Colonic mucosa (tissue), 4 donors: ENCODE results near the gene IP6K1. TPM values are rescaled to one million over a fixed set of nuclear protein-coding genes. Genes with fewer than 3 reads are reported as not detected.
"Not testable (repeated sequence)": the region's sequence is repeated elsewhere in the genome, so short reads cannot be mapped to it uniquely, and the experiment has no call there.

Experiments
- DNase-seq: peaks from one replicate; pipeline ENCODE4 v3.0.0-alpha.2; 2020
- H3K27ac ChIP-seq: fragments of 200-600 bp; one replicate; pipeline ENCODE4 v1.8.0; 2021
- H3K27me3 ChIP-seq: fragments of 200-600 bp; one replicate; pipeline ENCODE4 v1.8.0; 2021
- H3K36me3 ChIP-seq: fragments of 200-600 bp; one replicate; pipeline ENCODE4 v1.8.0; 2021
- H3K4me1 ChIP-seq: fragments of 200-600 bp; one replicate; pipeline ENCODE4 v1.8.0; 2021; ENCODE audit warnings: mild to moderate bottlenecking
- H3K4me3 ChIP-seq: fragments of 200-600 bp; one replicate; pipeline ENCODE4 v1.8.0; 2021
- H3K9ac ChIP-seq, 2 donors: one replicate each; pipeline ENCODE4 v1.7.0; 2013; ENCODE audit warnings: control low read depth in 2 of 2, low read depth in 2 of 2, low read length in 2 of 2
- H3K9me3 ChIP-seq: fragments of 200-600 bp; one replicate; pipeline ENCODE4 v1.8.0; 2021
- CTCF ChIP-seq: fragments of 200-600 bp; IDR thresholded peaks from one replicate; pipeline ENCODE4 v1.8.0; 2022; ENCODE audit warnings: antibody characterized with exemption, mild to moderate bottlenecking
- intact Hi-C: fragments of 100-400 bp; cut with DNase I; formaldehyde crosslinking; loops from one replicate; pipeline ENCODE4 v1.14.1; 2022
- total RNA-seq, 2 donors: library from RNA; stranded (reverse); fragmentation: NEBNext Ultra II Directional in 1 of 2; extraction: Animal tissue kit (Norgen Biotek cat#: 25700) in 1 of 2; gene quantifications; one replicate each; pipeline ENCODE4 v1.2.1, GENCODE V29; 2021
- donor health status: healthy.
- donor health status: DM: no; HTN: no; CAD: no.
- donor health status: DM: no; HTN: no; CAD: no.

The IP6K1 gene
- total RNA-seq, 2 donors from 2014 or later: 26.8 to 33.7 TPM

- peak overlapping the region; percentile 91 for H3K27ac ChIP-seq
- intact Hi-C loops: no loop called here
- no peaks in the 10 kb centered on the region for H3K4me1 ChIP-seq
- H3K27me3 ChIP-seq: no peaks in the 10 kb centered on the region
- peak overlapping the region; percentile 84 to 89 for H3K9ac ChIP-seq
- no peak for TF ChIP-seq CTCF
- H3K9me3 ChIP-seq: no peaks in the 10 kb centered on the region
- no peaks in the 10 kb centered on the region for H3K36me3 ChIP-seq
- no peak for DNase-seq
- H3K4me3 ChIP-seq: peak overlapping the region; percentile 81
Measured at GRCh38 chr3:49785565-49786356, 581 bp downstream of the IP6K1 start.

DNA sequence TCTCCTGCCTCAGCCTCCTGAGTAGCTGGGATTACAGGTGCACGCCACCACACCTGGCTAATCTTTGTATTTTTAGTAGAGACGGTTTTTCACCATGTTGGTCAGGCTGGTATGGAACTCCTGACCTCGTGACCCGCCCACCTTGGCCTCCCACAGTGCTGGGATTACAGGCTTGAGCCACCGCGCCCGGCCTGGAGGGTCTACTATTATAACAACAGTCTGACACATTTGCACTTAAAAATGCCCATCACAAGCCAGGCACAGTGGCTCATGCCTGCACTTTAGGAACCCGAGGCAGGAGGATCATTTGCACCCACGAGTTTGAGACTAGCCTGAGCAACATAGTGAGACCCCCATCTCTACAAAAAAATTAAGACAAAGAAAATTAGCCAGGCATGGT is 4.1 kb downstream of the IP6K1 start:
- intact Hi-C loops, H3K4me1 ChIP-seq, H3K27me3 ChIP-seq, H3K27ac ChIP-seq, H3K9ac ChIP-seq, H3K9me3 ChIP-seq, H3K36me3 ChIP-seq, H3K4me3 ChIP-seq, DNase-seq: not testable (repeated sequence)

GRCh38 chr3:49781415-49782199 is 4.7 kb downstream of the IP6K1 start:
- Histone ChIP-seq H3K9me3 (no peaks in the 10 kb centered on the region), H3K27ac (no peak overlapping the region), H3K4me1 (no peaks in the 10 kb centered on the region), H3K36me3 (no peaks in the 10 kb centered on the region), H3K4me3 (no peak overlapping the region), H3K9ac (no peak overlapping the region), H3K27me3 (no peaks in the 10 kb centered on the region)
- intact Hi-C loops: no loop called here
- no peak for DNase-seq
- no peak for TF ChIP-seq CTCF

GRCh38 chr3:49780975-49781365 is 5.4 kb downstream of the IP6K1 start:
- H3K4me3 ChIP-seq, H3K27ac ChIP-seq, H3K4me1 ChIP-seq, H3K27me3 ChIP-seq, H3K9ac ChIP-seq, H3K9me3 ChIP-seq, H3K36me3 ChIP-seq, DNase-seq, intact Hi-C loops: not testable (repeated sequence)

DNA sequence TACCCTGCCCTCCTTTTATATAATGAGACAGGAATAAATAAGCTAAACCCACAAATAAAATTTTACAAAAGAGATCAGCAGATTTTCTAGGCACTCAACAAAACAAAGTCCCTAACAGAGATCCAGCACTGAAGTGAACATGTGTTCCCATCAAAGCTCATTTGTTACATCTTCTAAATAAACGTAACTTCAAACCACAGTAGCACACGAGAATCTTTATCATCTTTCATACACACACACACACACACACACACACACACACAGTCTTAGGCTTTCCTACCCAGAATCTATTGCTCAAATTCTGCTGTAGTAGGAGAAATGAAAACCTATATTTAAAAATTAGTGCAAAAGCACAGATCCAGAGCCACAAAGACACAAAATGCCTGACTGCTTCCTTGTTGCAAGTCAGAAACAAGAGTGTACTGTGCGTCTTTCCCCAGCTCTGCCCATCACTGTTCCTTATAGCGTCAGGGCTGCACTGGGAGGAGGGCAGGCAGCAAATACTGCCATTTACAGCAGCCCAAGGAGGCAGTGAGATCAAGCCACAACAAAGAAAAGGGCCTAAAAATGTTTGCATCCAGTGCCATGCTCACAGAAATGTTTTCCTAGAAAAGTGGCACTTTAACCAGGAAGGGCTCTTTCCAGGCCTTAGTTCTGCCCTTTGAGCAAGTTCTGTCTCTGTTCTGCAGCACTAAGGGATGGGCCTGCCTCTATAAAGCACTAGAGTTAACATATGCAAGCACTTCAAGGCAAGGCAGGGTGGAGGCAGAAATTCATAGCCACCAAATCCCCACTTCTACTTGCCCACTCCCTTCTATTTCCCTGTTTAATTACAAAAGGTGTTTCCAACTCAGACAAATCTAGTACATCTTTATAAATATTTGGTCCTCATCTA is 6.0 kb downstream of the IP6K1 start:
- Histone ChIP-seq H3K27ac (no peak overlapping the region), H3K27me3 (no peaks in the 10 kb centered on the region), H3K9ac (peak overlapping the region in 1 of 2 donors; percentile 35), H3K9me3 (no peaks in the 10 kb centered on the region), H3K4me1 (no peaks in the 10 kb centered on the region), H3K4me3 (no peak overlapping the region), H3K36me3 (no peaks in the 10 kb centered on the region)
- intact Hi-C loops: no loop called here
- TF ChIP-seq CTCF: no peak
- DNase-seq: no peak

DNA sequence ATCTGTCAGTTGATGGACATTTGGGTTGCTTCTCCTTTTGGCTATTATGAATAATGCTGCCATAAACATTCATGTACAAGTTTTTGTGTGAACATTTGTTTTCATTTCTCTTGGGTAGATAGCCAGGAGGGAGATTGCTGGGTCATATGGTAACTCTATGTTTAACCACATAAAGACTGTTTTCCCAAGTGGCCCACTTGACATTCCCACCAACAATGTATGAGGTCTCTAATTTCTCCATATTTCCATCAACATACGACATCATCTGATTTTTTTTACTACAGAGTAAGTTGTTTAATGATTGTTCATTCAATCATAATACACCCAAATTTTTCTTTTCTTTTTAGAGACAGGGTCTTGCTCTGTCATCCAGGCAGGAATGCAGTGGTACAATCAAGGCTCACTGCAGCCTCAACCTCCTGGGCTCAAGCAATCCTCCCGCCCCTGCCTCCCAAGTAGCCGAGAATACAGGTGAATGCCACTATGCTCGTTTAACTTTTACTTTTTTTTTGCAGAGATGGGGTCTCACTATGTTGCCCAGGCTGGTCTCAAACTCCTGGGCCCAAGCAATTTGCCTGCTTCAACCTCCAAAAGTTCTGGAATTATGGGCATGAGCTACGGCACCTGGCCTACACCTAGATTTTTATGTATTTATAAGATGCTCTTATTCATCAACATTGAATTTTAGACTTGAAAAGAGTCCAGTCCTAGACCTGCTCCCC is 6.8 kb downstream of the IP6K1 start:
- H3K9ac ChIP-seq: no peak overlapping the region
- DNase-seq: no peak
- no peaks in the 10 kb centered on the region for H3K36me3 ChIP-seq
- no peak for TF ChIP-seq CTCF
- no peaks in the 10 kb centered on the region for H3K9me3 ChIP-seq
- H3K4me3 ChIP-seq: no peak overlapping the region
- intact Hi-C loops: no loop called here
- no peaks in the 10 kb centered on the region for H3K27me3 ChIP-seq
- H3K4me1 ChIP-seq: no peaks in the 10 kb centered on the region
- H3K27ac ChIP-seq: no peak overlapping the region

GRCh38 chr3:49776101-49776500 is 10.2 kb downstream of the IP6K1 start:
- H3K9ac ChIP-seq, H3K27ac ChIP-seq, H3K4me3 ChIP-seq, H3K4me1 ChIP-seq, intact Hi-C loops, H3K36me3 ChIP-seq, H3K9me3 ChIP-seq, DNase-seq, H3K27me3 ChIP-seq: not testable (repeated sequence)
